Measurements from ENCODE around the gene LRRC4C. TPM values are rescaled to one million over a fixed set of nuclear protein-coding genes. Genes with fewer than 3 reads are reported as not detected.

LRRC4C gene
- total RNA-seq, 3 donors from 2014 or later (not counting 1 experiment from before 2014, with no cell fraction given) = not detected

DNA sequence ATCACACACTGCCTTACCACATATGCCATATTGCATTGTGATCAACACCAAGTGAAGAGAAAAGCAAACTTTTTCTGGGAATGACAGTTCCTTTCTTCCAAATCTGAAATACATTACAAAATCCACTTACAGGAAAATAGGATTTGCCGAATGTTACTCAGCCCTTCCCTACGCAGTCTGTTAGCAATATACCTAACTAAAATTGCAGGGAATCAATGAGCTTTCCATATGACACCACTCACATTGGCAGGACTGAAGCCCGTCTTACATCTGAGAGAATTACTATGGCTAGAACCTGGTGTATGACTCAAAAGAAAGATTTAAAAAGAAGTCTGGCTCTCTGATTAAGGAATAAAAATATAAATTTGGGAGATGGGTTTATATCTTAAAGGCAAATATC, 136.0 kb downstream of the LRRC4C start:
- DNase-seq (no peak), ATAC-seq (no peak)
- H3K36me3 ChIP-seq (ENCODE audit: control insufficient read depth, insufficient read depth, low read length) = no peaks in the 10 kb centered on the region
- no peak overlapping the region for H3K27ac Mint-ChIP-seq
- H3K27ac ChIP-seq (ENCODE audit: low read length) = no peak overlapping the region
- H3K4me1 ChIP-seq (ENCODE audit: control insufficient read depth, insufficient read depth, low read length) = no peaks in the 10 kb centered on the region
- intact Hi-C loops (cut with micrococcal nuclease) = no loop called here
- H3K27me3 Mint-ChIP-seq (ENCODE audit: low read depth in 2 of 2) = no peaks in the 10 kb centered on the region
- H3K36me3 Mint-ChIP-seq = no peaks in the 10 kb centered on the region
- peaks cover 8 to 19% of the 10 kb centered on the region in 2 donors for H3K9me3 Mint-ChIP-seq
- no peaks in the 10 kb centered on the region for H3K4me1 Mint-ChIP-seq
- H3K4me3 ChIP-seq (ENCODE audit: low read length) = no peak overlapping the region
- WGBS (ENCODE audit: insufficient coverage) = 90% methylated on average over 3 of the region's 3 CpGs
- no peak overlapping the region for H3K4me3 Mint-ChIP-seq
- H3K27me3 ChIP-seq (ENCODE audit: control insufficient read depth, insufficient read depth, low read length) = no peaks in the 10 kb centered on the region
- no peaks in the 10 kb centered on the region for H3K9me3 ChIP-seq (ENCODE audit: control insufficient read depth, insufficient read depth, low read length)
- TF ChIP-seq, protein P1, sequence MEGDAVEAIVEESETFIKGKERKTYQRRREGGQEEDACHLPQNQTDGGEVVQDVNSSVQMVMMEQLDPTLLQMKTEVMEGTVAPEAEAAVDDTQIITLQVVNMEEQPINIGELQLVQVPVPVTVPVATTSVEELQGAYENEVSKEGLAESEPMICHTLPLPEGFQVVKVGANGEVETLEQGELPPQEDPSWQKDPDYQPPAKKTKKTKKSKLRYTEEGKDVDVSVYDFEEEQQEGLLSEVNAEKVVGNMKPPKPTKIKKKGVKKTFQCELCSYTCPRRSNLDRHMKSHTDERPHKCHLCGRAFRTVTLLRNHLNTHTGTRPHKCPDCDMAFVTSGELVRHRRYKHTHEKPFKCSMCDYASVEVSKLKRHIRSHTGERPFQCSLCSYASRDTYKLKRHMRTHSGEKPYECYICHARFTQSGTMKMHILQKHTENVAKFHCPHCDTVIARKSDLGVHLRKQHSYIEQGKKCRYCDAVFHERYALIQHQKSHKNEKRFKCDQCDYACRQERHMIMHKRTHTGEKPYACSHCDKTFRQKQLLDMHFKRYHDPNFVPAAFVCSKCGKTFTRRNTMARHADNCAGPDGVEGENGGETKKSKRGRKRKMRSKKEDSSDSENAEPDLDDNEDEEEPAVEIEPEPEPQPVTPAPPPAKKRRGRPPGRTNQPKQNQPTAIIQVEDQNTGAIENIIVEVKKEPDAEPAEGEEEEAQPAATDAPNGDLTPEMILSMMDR (IDR thresholded peaks at IDR 0.05) = no peak

DNA sequence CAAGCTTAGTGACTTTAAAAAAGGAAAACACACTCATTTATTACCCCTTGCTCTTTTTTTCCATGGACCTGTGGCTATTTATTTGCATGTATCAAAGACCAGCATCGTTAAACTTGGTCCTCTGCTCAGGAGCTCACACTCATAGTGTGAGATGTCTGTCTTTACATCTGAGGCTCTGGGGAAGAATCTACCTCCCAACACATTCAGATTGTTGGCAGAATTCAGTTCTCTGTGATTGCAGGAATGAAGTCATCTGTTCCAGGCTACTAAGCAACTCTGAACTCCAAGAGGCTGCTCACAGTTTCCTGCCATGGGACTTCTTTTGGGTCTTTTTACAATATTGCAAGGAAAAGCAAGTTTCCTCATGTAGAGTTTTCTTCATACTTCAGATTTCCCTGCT, 138.8 kb downstream of the LRRC4C start:
- Mint-ChIP-seq H3K4me1 (no peaks in the 10 kb centered on the region), H3K9me3 (peaks cover 5 to 14% of the 10 kb centered on the region in 2 donors), H3K27me3 (ENCODE audit: low read depth in 2 of 2) (no peaks in the 10 kb centered on the region), H3K27ac (no peak overlapping the region), H3K36me3 (no peaks in the 10 kb centered on the region), H3K4me3 (no peak overlapping the region)
- Histone ChIP-seq H3K36me3 (ENCODE audit: control insufficient read depth, insufficient read depth, low read length) (no peaks in the 10 kb centered on the region), H3K27me3 (ENCODE audit: control insufficient read depth, insufficient read depth, low read length) (no peaks in the 10 kb centered on the region), H3K9me3 (ENCODE audit: control insufficient read depth, insufficient read depth, low read length) (no peaks in the 10 kb centered on the region), H3K27ac (ENCODE audit: low read length) (no peak overlapping the region), H3K4me1 (ENCODE audit: control insufficient read depth, insufficient read depth, low read length) (no peaks in the 10 kb centered on the region), H3K4me3 (ENCODE audit: low read length) (no peak overlapping the region)
- DNase-seq (no peak), ATAC-seq (no peak)
- intact Hi-C loops (cut with micrococcal nuclease) = no loop called here
- TF ChIP-seq, protein P1 (IDR thresholded peaks at IDR 0.05) = no peak
- 67% methylated on average over 1 of the region's 1 CpG for WGBS (ENCODE audit: insufficient coverage)

DNA sequence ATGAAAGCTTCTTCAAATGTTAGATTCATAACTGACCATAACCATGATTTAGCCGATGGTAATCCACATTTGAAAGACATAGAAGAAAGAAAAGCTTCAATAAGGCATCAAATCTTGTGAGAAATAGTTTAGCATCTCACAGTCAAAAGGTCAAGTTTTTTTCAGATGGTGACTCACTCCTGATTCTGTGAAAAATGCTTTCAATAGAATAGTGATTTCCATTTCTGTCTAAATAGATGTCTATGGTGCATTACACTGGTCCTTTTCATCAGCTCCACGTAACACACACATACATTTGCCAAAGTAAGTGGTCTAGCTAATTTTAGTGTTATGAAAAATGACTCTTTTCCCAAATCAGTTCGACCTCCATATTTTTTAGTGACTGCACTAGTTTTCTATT, 139.2 kb downstream of the LRRC4C start:
- intact Hi-C loops (cut with micrococcal nuclease) = no loop called here
- Histone ChIP-seq H3K4me3 (ENCODE audit: low read length) (no peak overlapping the region), H3K27me3 (ENCODE audit: control insufficient read depth, insufficient read depth, low read length) (no peaks in the 10 kb centered on the region), H3K4me1 (ENCODE audit: control insufficient read depth, insufficient read depth, low read length) (no peaks in the 10 kb centered on the region), H3K36me3 (ENCODE audit: control insufficient read depth, insufficient read depth, low read length) (no peaks in the 10 kb centered on the region), H3K27ac (ENCODE audit: low read length) (no peak overlapping the region), H3K9me3 (ENCODE audit: control insufficient read depth, insufficient read depth, low read length) (no peaks in the 10 kb centered on the region)
- H3K27ac Mint-ChIP-seq = no peak overlapping the region
- no peak for DNase-seq
- H3K4me1 Mint-ChIP-seq = no peaks in the 10 kb centered on the region
- H3K27me3 Mint-ChIP-seq (ENCODE audit: low read depth in 2 of 2) = no peaks in the 10 kb centered on the region
- no peak for ATAC-seq
- no peak overlapping the region for H3K4me3 Mint-ChIP-seq
- H3K36me3 Mint-ChIP-seq = no peaks in the 10 kb centered on the region
- 62% methylated on average over 3 of the region's 3 CpGs for WGBS (ENCODE audit: insufficient coverage)
- TF ChIP-seq, protein P1 (IDR thresholded peaks at IDR 0.05) = no peak
- H3K9me3 Mint-ChIP-seq = peaks cover 5 to 12% of the 10 kb centered on the region in 2 donors

DNA sequence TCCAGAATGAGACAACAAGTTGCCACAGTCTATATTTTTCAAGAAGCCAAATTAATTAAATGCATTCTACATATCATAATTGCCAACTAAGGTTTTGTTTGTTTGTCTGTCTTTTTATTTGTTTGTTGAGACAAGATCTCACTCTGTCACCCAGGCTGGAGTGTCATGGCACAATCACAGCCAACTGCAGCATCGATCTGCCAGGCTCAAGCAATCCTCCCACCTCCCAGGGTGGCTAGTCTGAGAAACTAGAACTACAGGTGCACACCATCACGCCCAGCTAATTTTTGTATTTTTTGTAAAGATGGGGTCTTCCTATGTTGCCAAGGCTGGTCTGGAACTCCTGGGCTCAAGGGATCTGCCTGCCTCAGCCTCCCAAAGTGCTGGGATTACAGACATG, 140.0 kb downstream of the LRRC4C start:
- WGBS (ENCODE audit: insufficient coverage) = 17% methylated on average over 1 of the region's 2 CpGs
- intact Hi-C loops (cut with micrococcal nuclease) = no loop called here
- no peaks in the 10 kb centered on the region for H3K27me3 Mint-ChIP-seq (ENCODE audit: low read depth in 2 of 2)
- no peaks in the 10 kb centered on the region for H3K36me3 Mint-ChIP-seq
- no peak overlapping the region for H3K4me3 Mint-ChIP-seq
- TF ChIP-seq, protein P1 (IDR thresholded peaks at IDR 0.05) = no peak
- Histone ChIP-seq H3K27me3 (ENCODE audit: control insufficient read depth, insufficient read depth, low read length) (no peaks in the 10 kb centered on the region), H3K4me3 (ENCODE audit: low read length) (no peak overlapping the region), H3K27ac (ENCODE audit: low read length) (no peak overlapping the region), H3K36me3 (ENCODE audit: control insufficient read depth, insufficient read depth, low read length) (no peaks in the 10 kb centered on the region), H3K4me1 (ENCODE audit: control insufficient read depth, insufficient read depth, low read length) (no peaks in the 10 kb centered on the region), H3K9me3 (ENCODE audit: control insufficient read depth, insufficient read depth, low read length) (no peaks in the 10 kb centered on the region)
- DNase-seq (no peak), ATAC-seq (no peak)
- peaks cover 5 to 12% of the 10 kb centered on the region in 2 donors for H3K9me3 Mint-ChIP-seq
- H3K27ac Mint-ChIP-seq = no peak overlapping the region
- H3K4me1 Mint-ChIP-seq = no peaks in the 10 kb centered on the region

All from natural killer cell (primary cell).